HCT116 (cell line): ENCODE measurements around the gene GRIA1.

Experiments
- CBX3 ChIP-seq: IDR thresholded peaks from 2 replicates; pipeline ENCODE4 v1.6.1; 2012; ENCODE audit warnings: low read depth
- CEBPB ChIP-seq: IDR thresholded peaks from 2 replicates; pipeline ENCODE4 v1.6.1; 2012; ENCODE audit warnings: low read depth
- CTCF ChIP-seq, 3 experiments: fragments of 200-600 bp in 1 of 3; sonication (generic) in 1 of 3; IDR thresholded peaks in 2 of 3; conservative IDR thresholded peaks in 1 of 3; 2 replicates each; pipeline ENCODE4 v1.5.1; 2012 to 2017; ENCODE audit warnings: low read depth in 2 of 3, low read length in 2 of 3, antibody characterized with exemption in 1 of 3, borderline replicate concordance in 1 of 3, control low read depth in 1 of 3, mild to moderate bottlenecking in 1 of 3, mixed read lengths in 1 of 3, mixed run types in 1 of 3, moderate library complexity in 1 of 3; ENCODE audit not compliant: insufficient read depth in 1 of 3
- JUND ChIP-seq: IDR thresholded peaks from 2 replicates; pipeline ENCODE4 v1.6.1; 2012
- POLR2A ChIP-seq: IDR thresholded peaks from 2 replicates; pipeline ENCODE4 v1.7.0; 2011; ENCODE audit warnings: borderline replicate concordance; ENCODE audit not compliant: insufficient read depth, insufficient read length; ENCODE audit errors: extremely low read depth
- POLR2AphosphoS5 ChIP-seq: IDR thresholded peaks from 2 replicates; pipeline ENCODE4 v1.6.1; 2011; ENCODE audit warnings: mild to moderate bottlenecking, low read depth, low read length, moderate library complexity
- SP1 ChIP-seq: IDR thresholded peaks from 2 replicates; pipeline ENCODE4 v1.6.1; 2012; ENCODE audit warnings: low read depth
- SRF ChIP-seq: IDR thresholded peaks from 2 replicates; pipeline ENCODE4 v1.6.1; 2012; ENCODE audit warnings: low read depth
- ZNF274 ChIP-seq: fragments of 200-500 bp; sonication (Bioruptor generic); IDR thresholded peaks from 2 replicates; pipeline ENCODE4 v1.6.1; 2014; ENCODE audit warnings: mild to moderate bottlenecking, low read depth, low read length, inconsistent platforms
- TF ChIP-seq, protein P1 (sequence below): IDR thresholded peaks from 2 replicates; pipeline ENCODE4 v1.6.1; 2012

DNA sequence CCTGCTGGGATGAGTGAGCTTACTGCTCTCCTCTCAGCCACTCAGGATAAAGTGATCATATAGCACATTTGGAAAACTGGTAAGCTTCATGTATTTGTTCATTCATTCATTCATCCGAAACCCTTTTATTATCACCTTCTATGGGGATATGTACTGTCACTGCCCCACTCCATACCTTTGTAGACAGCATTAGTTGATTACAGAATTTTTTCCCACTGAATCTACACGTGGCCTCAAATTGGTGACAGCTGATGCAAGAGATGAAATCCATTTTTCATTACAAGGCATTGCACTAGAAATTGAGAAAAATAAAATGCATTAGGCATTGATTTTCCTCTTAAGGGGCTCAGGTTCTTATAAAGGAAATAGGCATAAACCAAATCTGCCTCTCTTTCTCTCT lies 9.7 kb downstream of the GRIA1 start:
- TF ChIP-seq CEBPB, result no peak
- no peak for TF ChIP-seq POLR2AphosphoS5
- TF ChIP-seq JUND, result no peak
- TF ChIP-seq CTCF (IDR thresholded peaks at IDR 0.05 in 2 of 3, conservative IDR thresholded peaks at IDR 0.05 in 1 of 3; ENCODE audit: borderline replicate concordance in 1 of 3, insufficient read depth in 1 of 3, low read depth in 2 of 3, low read length in 2 of 3), result no peak
- TF ChIP-seq ZNF274, result no peak
- TF ChIP-seq SP1, result no peak
- no peak for TF ChIP-seq SRF
- TF ChIP-seq POLR2A, result no peak
- TF ChIP-seq, protein P1, sequence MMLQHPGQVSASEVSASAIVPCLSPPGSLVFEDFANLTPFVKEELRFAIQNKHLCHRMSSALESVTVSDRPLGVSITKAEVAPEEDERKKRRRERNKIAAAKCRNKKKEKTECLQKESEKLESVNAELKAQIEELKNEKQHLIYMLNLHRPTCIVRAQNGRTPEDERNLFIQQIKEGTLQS, result no peak
- TF ChIP-seq CBX3, result no peak
